ENCODE data around the gene WDR37. TPM values are rescaled to one million over a fixed set of nuclear protein-coding genes. Genes with fewer than 3 reads are reported as not detected.

WDR37 gene
- total and polyA plus RNA-seq, 9 of the 15 experiments (the other 6 are each of a cell fraction or from before 2014, with no cell fraction given) = 2.3 to 11.6 (median 6.7) TPM

DNA sequence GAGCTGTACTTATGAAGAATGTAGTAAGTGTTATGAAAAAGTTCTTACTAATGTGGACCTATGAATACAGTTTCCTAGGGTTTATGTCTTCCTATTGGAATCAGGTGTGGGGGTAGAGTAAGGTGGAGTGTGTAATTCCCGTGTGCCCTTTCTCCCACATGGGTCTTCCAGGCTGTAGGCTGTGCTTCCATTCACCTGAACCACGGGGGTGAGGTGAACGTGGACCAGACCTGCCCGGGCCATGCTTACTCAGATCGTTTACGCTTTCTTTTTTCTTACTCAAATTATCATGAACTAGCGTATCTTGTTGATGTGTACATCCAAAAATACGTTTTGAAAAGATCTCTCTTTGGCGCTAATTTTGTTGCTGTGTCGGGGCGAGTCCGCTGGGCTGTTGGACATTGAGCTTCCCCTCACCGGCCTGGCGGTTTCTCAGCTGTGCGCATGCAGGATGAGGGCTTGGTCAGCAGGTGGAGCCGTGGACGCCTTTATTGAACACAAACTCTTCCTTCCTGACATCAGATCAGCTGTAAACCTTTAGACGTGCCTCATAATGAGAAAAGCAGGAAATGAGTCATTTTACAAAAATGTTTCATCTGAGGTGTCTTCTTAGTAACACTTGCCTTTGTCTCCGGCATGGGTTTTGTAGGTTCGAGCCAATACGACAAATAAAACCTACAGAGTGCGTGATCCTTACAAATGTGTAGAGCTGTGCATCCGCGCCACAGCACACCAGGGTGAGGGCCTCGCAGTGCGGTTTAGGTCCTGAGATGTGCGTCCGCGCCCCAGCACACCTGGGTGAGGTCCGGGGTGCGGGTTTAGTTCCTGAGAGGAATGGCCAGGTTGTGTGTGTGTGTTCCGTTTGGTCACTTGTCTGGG lies 53.8 kb downstream of the WDR37 start (continued):
- TF ChIP-seq, protein P1, sequence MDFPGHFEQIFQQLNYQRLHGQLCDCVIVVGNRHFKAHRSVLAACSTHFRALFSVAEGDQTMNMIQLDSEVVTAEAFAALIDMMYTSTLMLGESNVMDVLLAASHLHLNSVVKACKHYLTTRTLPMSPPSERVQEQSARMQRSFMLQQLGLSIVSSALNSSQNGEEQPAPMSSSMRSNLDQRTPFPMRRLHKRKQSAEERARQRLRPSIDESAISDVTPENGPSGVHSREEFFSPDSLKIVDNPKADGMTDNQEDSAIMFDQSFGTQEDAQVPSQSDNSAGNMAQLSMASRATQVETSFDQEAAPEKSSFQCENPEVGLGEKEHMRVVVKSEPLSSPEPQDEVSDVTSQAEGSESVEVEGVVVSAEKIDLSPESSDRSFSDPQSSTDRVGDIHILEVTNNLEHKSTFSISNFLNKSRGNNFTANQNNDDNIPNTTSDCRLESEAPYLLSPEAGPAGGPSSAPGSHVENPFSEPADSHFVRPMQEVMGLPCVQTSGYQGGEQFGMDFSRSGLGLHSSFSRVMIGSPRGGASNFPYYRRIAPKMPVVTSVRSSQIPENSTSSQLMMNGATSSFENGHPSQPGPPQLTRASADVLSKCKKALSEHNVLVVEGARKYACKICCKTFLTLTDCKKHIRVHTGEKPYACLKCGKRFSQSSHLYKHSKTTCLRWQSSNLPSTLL (IDR thresholded peaks at IDR 0.05) = no peak
- TF ChIP-seq TEAD4 (IDR thresholded peaks at IDR 0.05; ENCODE audit: low read length) = peak; percentile 26; the same call in 1 of the 2 replicates
- no peak for TF ChIP-seq TEAD4 (CRISPR knock-in tag; IDR thresholded peaks at IDR 0.05; ENCODE audit: borderline replicate concordance)
- TF ChIP-seq RBM15 (IDR thresholded peaks at IDR 0.05; ENCODE audit: insufficient read depth, low read length) = no peak
- TF ChIP-seq, protein P2, sequence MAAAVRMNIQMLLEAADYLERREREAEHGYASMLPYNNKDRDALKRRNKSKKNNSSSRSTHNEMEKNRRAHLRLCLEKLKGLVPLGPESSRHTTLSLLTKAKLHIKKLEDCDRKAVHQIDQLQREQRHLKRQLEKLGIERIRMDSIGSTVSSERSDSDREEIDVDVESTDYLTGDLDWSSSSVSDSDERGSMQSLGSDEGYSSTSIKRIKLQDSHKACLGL (CRISPR knock-in tag; IDR thresholded peaks at IDR 0.05; ENCODE audit: borderline replicate concordance, poor library complexity, severe bottlenecking) = no peak
- TF ChIP-seq RAD21 (CRISPR knock-in tag; conservative IDR thresholded peaks at IDR 0.05 in 1 of 2, IDR thresholded peaks at IDR 0.05 in 1 of 2) = peak; percentile 21 to 68; a peak in 3 of 4 replicates
- TF ChIP-seq NFXL1 (CRISPR knock-in tag; IDR thresholded peaks at IDR 0.05) = no peak
- TF ChIP-seq TCF3 (CRISPR knock-in tag; IDR thresholded peaks at IDR 0.05) = no peak
- no peak for TF ChIP-seq NCOA6 (IDR thresholded peaks at IDR 0.05)
- TF ChIP-seq MAZ (CRISPR knock-in tag; conservative IDR thresholded peaks at IDR 0.05 in 1 of 2, IDR thresholded peaks at IDR 0.05 in 1 of 2) = no peak
- no peak for TF ChIP-seq ZNF3 (CRISPR knock-in tag; IDR thresholded peaks at IDR 0.05)
- TF ChIP-seq, protein P3, sequence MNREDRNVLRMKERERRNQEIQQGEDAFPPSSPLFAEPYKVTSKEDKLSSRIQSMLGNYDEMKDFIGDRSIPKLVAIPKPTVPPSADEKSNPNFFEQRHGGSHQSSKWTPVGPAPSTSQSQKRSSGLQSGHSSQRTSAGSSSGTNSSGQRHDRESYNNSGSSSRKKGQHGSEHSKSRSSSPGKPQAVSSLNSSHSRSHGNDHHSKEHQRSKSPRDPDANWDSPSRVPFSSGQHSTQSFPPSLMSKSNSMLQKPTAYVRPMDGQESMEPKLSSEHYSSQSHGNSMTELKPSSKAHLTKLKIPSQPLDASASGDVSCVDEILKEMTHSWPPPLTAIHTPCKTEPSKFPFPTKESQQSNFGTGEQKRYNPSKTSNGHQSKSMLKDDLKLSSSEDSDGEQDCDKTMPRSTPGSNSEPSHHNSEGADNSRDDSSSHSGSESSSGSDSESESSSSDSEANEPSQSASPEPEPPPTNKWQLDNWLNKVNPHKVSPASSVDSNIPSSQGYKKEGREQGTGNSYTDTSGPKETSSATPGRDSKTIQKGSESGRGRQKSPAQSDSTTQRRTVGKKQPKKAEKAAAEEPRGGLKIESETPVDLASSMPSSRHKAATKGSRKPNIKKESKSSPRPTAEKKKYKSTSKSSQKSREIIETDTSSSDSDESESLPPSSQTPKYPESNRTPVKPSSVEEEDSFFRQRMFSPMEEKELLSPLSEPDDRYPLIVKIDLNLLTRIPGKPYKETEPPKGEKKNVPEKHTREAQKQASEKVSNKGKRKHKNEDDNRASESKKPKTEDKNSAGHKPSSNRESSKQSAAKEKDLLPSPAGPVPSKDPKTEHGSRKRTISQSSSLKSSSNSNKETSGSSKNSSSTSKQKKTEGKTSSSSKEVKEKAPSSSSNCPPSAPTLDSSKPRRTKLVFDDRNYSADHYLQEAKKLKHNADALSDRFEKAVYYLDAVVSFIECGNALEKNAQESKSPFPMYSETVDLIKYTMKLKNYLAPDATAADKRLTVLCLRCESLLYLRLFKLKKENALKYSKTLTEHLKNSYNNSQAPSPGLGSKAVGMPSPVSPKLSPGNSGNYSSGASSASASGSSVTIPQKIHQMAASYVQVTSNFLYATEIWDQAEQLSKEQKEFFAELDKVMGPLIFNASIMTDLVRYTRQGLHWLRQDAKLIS (CRISPR knock-in tag; IDR thresholded peaks at IDR 0.05) = no peak
- no peak for TF ChIP-seq HMGN3 (IDR thresholded peaks at IDR 0.05; ENCODE audit: borderline replicate concordance, extremely low read depth, insufficient read length, low read depth, low read length)
- no peak for TF ChIP-seq CREBBP (IDR thresholded peaks at IDR 0.05; ENCODE audit: low read depth, low read length)

Measured in K562 (cell line).